Activated CD4-positive, alpha-beta T cell treated with anti-CD3 and anti-CD28 coated beads for 1 hour (primary cell): ENCODE data around the gene DTX1.

ENCODE experiments used
- DNase-seq: peaks from one replicate; pipeline ENCODE4 v3.0.0-alpha.2; 2020

DTX1 gene

GRCh38 chr12:113118142-113118541 is 61.6 kb downstream of the DTX1 start:
- no peak for DNase-seq

GRCh38 chr12:113119980-113120669 is 63.6 kb downstream of the DTX1 start:
- DNase-seq, result no peak

- DNase-seq, result no peak
These were observed 64.3 kb downstream of the DTX1 start for GRCh38 chr12:113120670-113121370.

GRCh38 chr12:113127791-113128199 is 71.3 kb downstream of the DTX1 start:
- DNase-seq, result no peak

GRCh38 chr12:113128802-113129663 is 72.5 kb downstream of the DTX1 start:
- no peak for DNase-seq

GRCh38 chr12:113129664-113130456 is 73.3 kb downstream of the DTX1 start:
- DNase-seq, result no peak

GRCh38 chr12:113130457-113131135 is 74.1 kb downstream of the DTX1 start:
- no peak for DNase-seq

- no peak for DNase-seq
These were observed 75.0 kb downstream of the DTX1 start for GRCh38 chr12:113131556-113131955.

GRCh38 chr12:113133036-113133435 is 76.5 kb downstream of the DTX1 start:
- DNase-seq, result no peak

- DNase-seq, result no peak
These were observed 77.1 kb downstream of the DTX1 start for GRCh38 chr12:113133666-113134065.

GRCh38 chr12:113134071-113134470 is 77.5 kb downstream of the DTX1 start:
- DNase-seq, result no peak

- no peak for DNase-seq
These were observed 78.0 kb downstream of the DTX1 start for GRCh38 chr12:113134521-113134951.

GRCh38 chr12:113135178-113136127 is 78.9 kb downstream of the DTX1 start, which contains the start of gene RASAL1:
TSS of gene RASAL1 (minus strand) at chr12:113135761. CDS start at chr12:113135462, 299 bp downstream.
- DNase-seq, result peak; percentile 66

GRCh38 chr12:113136128-113136989 is 79.8 kb downstream of the DTX1 start:
- peak; percentile 51 for DNase-seq

GRCh38 chr12:113136990-113137511 is 80.5 kb downstream of the DTX1 start:
- DNase-seq, result no peak

GRCh38 chr12:113137861-113138783 is 81.6 kb downstream of the DTX1 start:
- no peak for DNase-seq

- DNase-seq, result no peak
These were observed 82.3 kb downstream of the DTX1 start for GRCh38 chr12:113138826-113139225.

- DNase-seq, result no peak
These were observed 84.2 kb downstream of the DTX1 start for GRCh38 chr12:113140706-113141105.
